Measurements from ENCODE around the gene DHX9.

DNA sequence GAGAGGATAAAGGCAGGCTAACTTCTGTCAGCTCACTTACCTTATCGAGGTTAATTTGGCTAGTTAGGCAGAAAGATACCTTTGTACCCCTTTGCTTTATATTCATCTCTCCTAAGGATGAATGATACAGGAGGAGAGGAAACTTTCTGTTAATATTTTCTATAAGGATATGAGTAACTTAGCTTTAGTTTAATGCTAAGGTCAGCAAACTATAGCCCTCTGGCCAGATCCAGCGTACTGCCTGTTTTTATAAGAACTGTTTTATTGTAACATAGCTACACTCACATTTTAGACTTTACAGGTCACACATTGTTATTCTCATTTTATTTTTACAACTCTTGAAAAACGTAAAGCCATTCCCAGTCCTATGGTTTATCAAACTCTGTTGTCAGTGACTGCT lies 18.1 kb downstream of the DHX9 start:
- no peak for TF ChIP-seq POLR2A (IDR thresholded peaks at IDR 0.05)
- TF ChIP-seq, protein P1, sequence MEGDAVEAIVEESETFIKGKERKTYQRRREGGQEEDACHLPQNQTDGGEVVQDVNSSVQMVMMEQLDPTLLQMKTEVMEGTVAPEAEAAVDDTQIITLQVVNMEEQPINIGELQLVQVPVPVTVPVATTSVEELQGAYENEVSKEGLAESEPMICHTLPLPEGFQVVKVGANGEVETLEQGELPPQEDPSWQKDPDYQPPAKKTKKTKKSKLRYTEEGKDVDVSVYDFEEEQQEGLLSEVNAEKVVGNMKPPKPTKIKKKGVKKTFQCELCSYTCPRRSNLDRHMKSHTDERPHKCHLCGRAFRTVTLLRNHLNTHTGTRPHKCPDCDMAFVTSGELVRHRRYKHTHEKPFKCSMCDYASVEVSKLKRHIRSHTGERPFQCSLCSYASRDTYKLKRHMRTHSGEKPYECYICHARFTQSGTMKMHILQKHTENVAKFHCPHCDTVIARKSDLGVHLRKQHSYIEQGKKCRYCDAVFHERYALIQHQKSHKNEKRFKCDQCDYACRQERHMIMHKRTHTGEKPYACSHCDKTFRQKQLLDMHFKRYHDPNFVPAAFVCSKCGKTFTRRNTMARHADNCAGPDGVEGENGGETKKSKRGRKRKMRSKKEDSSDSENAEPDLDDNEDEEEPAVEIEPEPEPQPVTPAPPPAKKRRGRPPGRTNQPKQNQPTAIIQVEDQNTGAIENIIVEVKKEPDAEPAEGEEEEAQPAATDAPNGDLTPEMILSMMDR (IDR thresholded peaks at IDR 0.05): no peak
- TF ChIP-seq POLR2AphosphoS5 (IDR thresholded peaks at IDR 0.05): no peak
